ENCODE results near the gene PTCD3.

PTCD3 gene

DNA sequence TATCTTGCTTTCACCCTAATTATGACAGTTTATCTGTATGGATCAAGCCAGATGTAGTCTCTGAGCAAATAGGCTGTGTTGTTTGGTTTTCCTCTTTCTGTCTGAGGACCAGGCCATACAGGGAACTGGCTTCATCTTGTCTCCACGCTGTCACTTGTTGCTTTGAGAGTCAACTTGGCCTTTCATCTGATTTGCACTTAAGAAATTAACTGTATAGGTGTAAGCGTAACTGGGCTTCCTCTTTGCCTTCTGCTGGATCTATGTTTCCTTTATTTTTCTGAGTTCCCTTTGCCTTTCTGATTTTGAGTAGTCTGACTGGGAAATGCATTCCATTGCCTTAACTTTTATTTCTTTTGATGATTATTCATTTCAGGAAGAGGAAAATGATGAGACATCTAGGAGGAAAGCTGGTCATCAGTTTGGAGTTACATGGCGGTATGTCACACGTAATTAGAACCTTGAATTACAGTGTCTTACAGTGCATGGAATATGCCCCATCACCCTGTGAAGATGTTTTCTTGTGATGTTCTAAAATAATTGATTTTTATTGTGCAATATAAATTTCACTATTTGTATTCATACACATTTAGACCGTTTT, 17.4 kb downstream of the PTCD3 start:
- H3K27me3 ChIP-seq (ENCODE audit: control insufficient read depth, insufficient read depth, low read length): no peaks in the 10 kb centered on the region
- no CpG with 5 or more reads among the region's 5 CpGs for WGBS (ENCODE audit: insufficient coverage, insufficient read length)
- no peak for DNase-seq (ENCODE audit: low read depth, low spot score)
- H3K36me3 ChIP-seq (ENCODE audit: control insufficient read depth, insufficient read depth, low read length): peaks cover 25% of the 10 kb centered on the region; the same call in 1 of the 2 replicates
- no peaks in the 10 kb centered on the region for H3K4me1 ChIP-seq (ENCODE audit: control insufficient read depth, insufficient read depth, low read length)
- H3K9me3 ChIP-seq (ENCODE audit: control insufficient read depth, insufficient read depth, low read length): no peaks in the 10 kb centered on the region
- no peak overlapping the region for H3K27ac ChIP-seq (ENCODE audit: low read length)
- H3K4me3 ChIP-seq (ENCODE audit: low read length): no peak overlapping the region

DNA sequence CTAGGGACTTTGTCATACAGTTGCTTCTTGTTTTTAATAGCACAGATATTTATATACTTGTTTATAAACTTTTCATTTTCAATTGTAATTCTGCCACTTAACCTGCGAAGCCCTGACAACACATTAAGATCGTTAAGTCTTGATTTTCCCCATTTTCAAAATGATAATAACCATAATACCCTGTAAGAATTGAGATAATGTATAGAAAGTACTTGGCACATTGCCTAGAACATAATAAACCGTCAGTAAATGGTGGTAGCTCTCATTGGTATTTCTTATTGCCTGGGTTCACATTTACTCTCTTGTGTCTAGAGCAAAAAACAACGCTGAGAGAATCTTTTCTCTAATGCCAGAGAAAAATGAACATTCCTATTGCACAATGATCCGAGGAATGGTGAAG, 18.6 kb downstream of the PTCD3 start:
- Histone ChIP-seq H3K9me3 (ENCODE audit: control insufficient read depth, insufficient read depth, low read length) (no peaks in the 10 kb centered on the region), H3K27ac (ENCODE audit: low read length) (no peak overlapping the region), H3K4me1 (ENCODE audit: control insufficient read depth, insufficient read depth, low read length) (no peaks in the 10 kb centered on the region), H3K4me3 (ENCODE audit: low read length) (no peak overlapping the region), H3K36me3 (ENCODE audit: control insufficient read depth, insufficient read depth, low read length) (peaks cover 18% of the 10 kb centered on the region; the same call in 1 of the 2 replicates), H3K27me3 (ENCODE audit: control insufficient read depth, insufficient read depth, low read length) (no peaks in the 10 kb centered on the region)
- WGBS (ENCODE audit: insufficient coverage, insufficient read length): no CpG with 5 or more reads among the region's 5 CpGs
- DNase-seq (ENCODE audit: low read depth, low spot score): no peak

DNA sequence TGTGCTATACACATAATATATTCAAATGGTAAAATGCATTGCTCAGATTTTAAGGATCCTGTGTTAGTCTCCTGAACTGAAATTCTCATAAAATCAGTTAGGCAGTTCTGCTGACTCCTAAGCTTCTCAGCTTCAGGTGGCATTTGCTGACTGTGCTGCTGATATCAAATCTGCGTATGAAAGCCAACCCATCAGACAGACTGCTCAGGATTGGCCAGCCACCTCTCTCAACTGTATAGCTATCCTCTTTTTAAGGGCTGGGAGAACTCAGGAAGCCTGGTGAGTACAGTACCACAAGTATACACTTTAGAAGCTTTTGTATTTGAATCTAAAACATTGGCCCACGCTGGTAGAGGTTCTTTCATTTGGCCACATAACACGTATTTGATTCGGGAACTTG, 28.7 kb downstream of the PTCD3 start:
- Histone ChIP-seq H3K4me3 (ENCODE audit: low read length) (no peak overlapping the region), H3K9me3 (ENCODE audit: control insufficient read depth, insufficient read depth, low read length) (no peaks in the 10 kb centered on the region), H3K27ac (ENCODE audit: low read length) (no peak overlapping the region), H3K36me3 (ENCODE audit: control insufficient read depth, insufficient read depth, low read length) (peaks cover 52% of the 10 kb centered on the region), H3K27me3 (ENCODE audit: control insufficient read depth, insufficient read depth, low read length) (no peaks in the 10 kb centered on the region), H3K4me1 (ENCODE audit: control insufficient read depth, insufficient read depth, low read length) (no peaks in the 10 kb centered on the region)
- DNase-seq (ENCODE audit: low read depth, low spot score): no peak
- WGBS (ENCODE audit: insufficient coverage, insufficient read length): no CpG with 5 or more reads among the region's 4 CpGs

DNA sequence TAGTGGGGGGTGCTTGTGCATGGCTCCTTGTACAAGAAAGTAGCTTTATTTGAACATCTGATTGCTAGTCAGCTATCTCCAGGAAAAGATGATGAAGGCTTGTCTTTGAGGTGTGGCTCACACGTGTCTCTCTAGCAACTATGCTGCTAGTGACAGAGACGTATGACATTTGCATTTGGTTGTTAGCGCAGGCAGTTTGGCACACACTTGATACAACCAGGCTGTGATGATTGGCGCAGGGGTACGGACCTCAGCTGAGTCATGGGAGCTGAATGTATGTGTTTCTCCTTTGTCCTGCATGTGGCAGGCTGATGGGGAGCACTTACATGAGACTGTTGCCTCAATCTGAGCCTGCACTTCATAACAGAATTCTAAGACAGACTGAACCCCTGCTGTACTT, 29.6 kb downstream of the PTCD3 start:
- DNase-seq (ENCODE audit: low read depth, low spot score): no peak
- Histone ChIP-seq H3K4me1 (ENCODE audit: control insufficient read depth, insufficient read depth, low read length) (no peaks in the 10 kb centered on the region), H3K27ac (ENCODE audit: low read length) (no peak overlapping the region), H3K36me3 (ENCODE audit: control insufficient read depth, insufficient read depth, low read length) (peaks cover 47% of the 10 kb centered on the region), H3K4me3 (ENCODE audit: low read length) (no peak overlapping the region), H3K9me3 (ENCODE audit: control insufficient read depth, insufficient read depth, low read length) (no peaks in the 10 kb centered on the region), H3K27me3 (ENCODE audit: control insufficient read depth, insufficient read depth, low read length) (no peaks in the 10 kb centered on the region)
- WGBS (ENCODE audit: insufficient coverage, insufficient read length): no CpG with 5 or more reads among the region's 5 CpGs

DNA sequence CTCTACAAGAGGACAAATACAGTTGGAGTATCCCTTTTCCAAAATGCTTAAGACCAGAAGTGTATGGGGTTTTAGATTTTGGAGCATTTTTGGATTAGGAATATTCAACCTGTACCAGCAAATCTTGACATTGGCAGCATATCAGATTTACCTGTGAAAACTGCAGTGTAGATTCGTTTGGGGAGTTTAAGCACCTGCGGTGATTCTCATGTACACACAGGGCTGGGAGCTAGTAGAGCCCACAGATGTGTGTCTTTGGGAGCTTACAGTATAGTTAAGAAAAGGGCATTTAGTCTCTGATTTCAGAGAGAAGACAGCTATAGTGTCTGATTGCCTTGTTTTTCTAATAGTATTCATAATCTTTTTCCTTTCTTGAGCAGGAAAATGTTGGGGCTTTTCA, 30.1 kb downstream of the PTCD3 start:
- no peak overlapping the region for H3K4me3 ChIP-seq (ENCODE audit: low read length)
- no peak overlapping the region for H3K27ac ChIP-seq (ENCODE audit: low read length)
- WGBS (ENCODE audit: insufficient coverage, insufficient read length): no CpG with 5 or more reads among the region's 2 CpGs
- H3K9me3 ChIP-seq (ENCODE audit: control insufficient read depth, insufficient read depth, low read length): no peaks in the 10 kb centered on the region
- H3K27me3 ChIP-seq (ENCODE audit: control insufficient read depth, insufficient read depth, low read length): no peaks in the 10 kb centered on the region
- no peak for DNase-seq (ENCODE audit: low read depth, low spot score)
- peaks cover 46% of the 10 kb centered on the region for H3K36me3 ChIP-seq (ENCODE audit: control insufficient read depth, insufficient read depth, low read length)
- H3K4me1 ChIP-seq (ENCODE audit: control insufficient read depth, insufficient read depth, low read length): no peaks in the 10 kb centered on the region

DNA sequence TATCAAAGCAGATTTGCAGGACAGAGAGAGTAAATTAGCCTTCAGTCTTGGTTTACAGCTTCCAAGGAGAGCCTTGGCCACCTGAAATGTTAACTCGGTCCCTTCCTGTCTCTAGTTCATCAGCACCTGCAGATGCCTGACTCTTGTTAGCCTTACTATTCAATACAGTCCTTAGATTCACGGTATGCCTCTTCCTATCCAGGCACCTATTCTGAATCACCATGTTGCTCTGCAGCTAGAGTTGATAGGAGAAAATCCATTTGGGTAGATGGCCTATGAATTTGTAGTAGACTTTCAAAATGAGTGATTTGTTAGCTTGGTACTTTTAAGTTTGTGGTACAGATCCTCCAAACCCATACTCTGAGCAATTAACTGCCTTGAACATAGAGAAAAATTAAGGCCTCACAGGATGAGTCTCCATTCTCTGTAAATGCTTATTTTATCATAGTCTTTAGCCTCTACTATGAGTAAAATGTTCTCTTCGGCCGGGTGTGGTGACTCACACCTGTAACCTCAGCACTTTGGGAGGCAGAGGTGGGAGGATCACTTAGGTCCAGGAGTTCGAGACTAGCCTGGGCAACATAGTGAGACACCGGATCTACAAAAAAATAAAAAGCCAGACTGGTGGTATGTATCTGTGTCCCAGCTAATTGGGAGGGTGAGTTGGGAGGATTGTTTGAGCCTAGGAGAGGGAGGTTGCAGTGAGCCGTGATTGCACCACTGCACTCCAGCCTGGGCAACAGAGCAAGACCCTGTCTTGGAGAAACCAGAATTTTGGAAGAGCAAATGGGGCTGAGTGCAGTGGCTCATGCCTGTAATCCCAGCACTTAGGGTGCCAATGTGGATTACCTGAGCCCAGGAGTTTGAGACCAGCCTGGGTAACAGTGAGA, 32.9 kb downstream of the PTCD3 start:
- Histone ChIP-seq H3K27me3 (ENCODE audit: control insufficient read depth, insufficient read depth, low read length) (no peaks in the 10 kb centered on the region), H3K4me3 (ENCODE audit: low read length) (no peak overlapping the region), H3K4me1 (ENCODE audit: control insufficient read depth, insufficient read depth, low read length) (no peaks in the 10 kb centered on the region), H3K27ac (ENCODE audit: low read length) (no peak overlapping the region), H3K36me3 (ENCODE audit: control insufficient read depth, insufficient read depth, low read length) (peaks cover 33% of the 10 kb centered on the region), H3K9me3 (ENCODE audit: control insufficient read depth, insufficient read depth, low read length) (no peaks in the 10 kb centered on the region)
- DNase-seq (ENCODE audit: low read depth, low spot score): no peak
- WGBS (ENCODE audit: insufficient coverage, insufficient read length): no CpG with 5 or more reads among the region's 7 CpGs

DNA sequence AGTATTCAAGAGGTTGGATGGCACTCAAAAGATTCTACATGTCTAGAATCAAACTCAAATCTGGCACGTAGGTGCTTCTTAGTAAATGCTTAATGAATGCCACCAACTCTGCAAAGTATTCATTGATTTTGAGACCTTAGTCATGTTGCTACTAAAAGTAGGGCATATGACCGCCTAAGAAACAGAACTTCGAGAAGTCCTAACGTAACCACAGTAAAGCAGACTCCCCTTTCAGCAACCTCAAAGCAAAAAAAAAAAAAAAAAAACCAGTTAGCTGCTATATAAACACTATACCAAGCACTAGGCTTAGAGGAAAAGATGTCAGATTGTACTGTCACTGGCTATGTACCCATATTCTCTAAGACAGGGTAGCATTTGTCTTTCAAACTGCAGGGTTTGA, 33.9 kb downstream of the PTCD3 start:
- H3K4me3 ChIP-seq (ENCODE audit: low read length): no peak overlapping the region
- no peaks in the 10 kb centered on the region for H3K4me1 ChIP-seq (ENCODE audit: control insufficient read depth, insufficient read depth, low read length)
- DNase-seq (ENCODE audit: low read depth, low spot score): no peak
- WGBS (ENCODE audit: insufficient coverage, insufficient read length): no CpG with 5 or more reads among the region's 4 CpGs
- no peak overlapping the region for H3K27ac ChIP-seq (ENCODE audit: low read length)
- no peaks in the 10 kb centered on the region for H3K27me3 ChIP-seq (ENCODE audit: control insufficient read depth, insufficient read depth, low read length)
- H3K9me3 ChIP-seq (ENCODE audit: control insufficient read depth, insufficient read depth, low read length): no peaks in the 10 kb centered on the region
- H3K36me3 ChIP-seq (ENCODE audit: control insufficient read depth, insufficient read depth, low read length): peaks cover 29% of the 10 kb centered on the region

DNA sequence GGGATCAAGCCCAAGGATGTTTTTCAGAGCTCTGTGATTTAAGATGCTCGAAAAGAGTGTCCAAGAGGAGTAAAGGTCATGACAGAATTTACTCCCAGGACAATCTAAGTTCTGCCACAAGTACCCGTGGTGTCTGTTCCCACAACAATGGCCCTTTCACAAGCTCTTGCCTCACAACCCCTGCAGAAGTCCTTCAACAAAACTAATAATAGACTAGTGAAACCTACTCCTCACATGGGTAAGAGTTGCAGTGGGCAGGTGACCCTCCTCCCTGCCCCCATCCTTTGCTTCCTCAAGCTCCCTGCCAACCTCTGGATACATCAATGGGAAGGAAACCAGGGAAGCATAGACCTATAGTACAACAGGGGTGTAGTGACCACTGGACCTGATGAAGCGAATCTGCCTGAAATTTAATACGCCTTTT, 34.9 kb downstream of the PTCD3 start:
- H3K27ac ChIP-seq (ENCODE audit: low read length): no peak overlapping the region
- no peaks in the 10 kb centered on the region for H3K4me1 ChIP-seq (ENCODE audit: control insufficient read depth, insufficient read depth, low read length)
- no peak for DNase-seq (ENCODE audit: low read depth, low spot score)
- H3K9me3 ChIP-seq (ENCODE audit: control insufficient read depth, insufficient read depth, low read length): no peaks in the 10 kb centered on the region
- no CpG with 5 or more reads among the region's 4 CpGs for WGBS (ENCODE audit: insufficient coverage, insufficient read length)
- H3K27me3 ChIP-seq (ENCODE audit: control insufficient read depth, insufficient read depth, low read length): no peaks in the 10 kb centered on the region
- peaks cover 20% of the 10 kb centered on the region for H3K36me3 ChIP-seq (ENCODE audit: control insufficient read depth, insufficient read depth, low read length)
- no peak overlapping the region for H3K4me3 ChIP-seq (ENCODE audit: low read length)

DNA sequence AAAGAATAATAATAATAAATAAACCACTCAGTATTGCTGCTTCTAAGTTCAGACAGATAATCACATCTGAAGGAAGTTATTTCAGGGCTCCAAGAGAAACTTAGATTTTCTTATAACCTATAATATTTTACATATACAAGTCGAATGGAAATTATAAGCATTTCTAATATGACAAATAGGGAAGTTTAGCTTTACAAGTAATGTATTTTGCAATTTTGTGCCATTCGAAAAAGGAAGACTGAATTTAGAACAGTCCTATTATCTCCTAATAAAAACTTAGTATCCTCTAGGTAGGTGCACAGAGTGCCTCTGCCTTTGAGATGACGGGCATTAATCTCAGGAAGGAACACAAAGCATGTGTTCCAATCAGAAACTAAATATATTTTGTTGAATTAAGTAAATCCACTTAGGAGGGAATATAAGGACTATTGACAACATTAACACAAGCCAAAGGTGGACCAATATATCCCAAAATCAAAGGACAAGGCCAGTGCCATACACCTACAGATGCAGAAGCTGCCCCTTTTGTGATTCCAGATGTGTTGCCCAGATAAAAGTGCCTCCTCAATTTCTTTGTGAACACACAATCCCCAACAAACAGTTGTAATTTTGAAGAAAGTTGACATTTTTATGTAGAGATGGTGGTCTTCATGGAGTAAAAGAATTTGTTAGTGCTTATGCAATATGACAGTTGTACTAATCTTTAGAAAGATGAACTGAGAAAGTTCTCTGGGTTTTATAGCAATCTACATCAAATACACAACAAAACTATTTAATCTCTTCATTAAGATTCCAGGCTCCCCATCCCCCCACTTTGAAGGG, 36.6 kb downstream of the PTCD3 start:
- DNase-seq (ENCODE audit: low read depth, low spot score): no peak
- H3K4me3 ChIP-seq (ENCODE audit: low read length): no peak overlapping the region
- no CpG with 5 or more reads among the region's 3 CpGs for WGBS (ENCODE audit: insufficient coverage, insufficient read length)
- H3K27me3 ChIP-seq (ENCODE audit: control insufficient read depth, insufficient read depth, low read length): no peaks in the 10 kb centered on the region
- H3K4me1 ChIP-seq (ENCODE audit: control insufficient read depth, insufficient read depth, low read length): no peaks in the 10 kb centered on the region
- no peaks in the 10 kb centered on the region for H3K9me3 ChIP-seq (ENCODE audit: control insufficient read depth, insufficient read depth, low read length)
- peaks cover 14% of the 10 kb centered on the region; the same call in 1 of the 2 replicates for H3K36me3 ChIP-seq (ENCODE audit: control insufficient read depth, insufficient read depth, low read length)
- no peak overlapping the region for H3K27ac ChIP-seq (ENCODE audit: low read length)

DNA sequence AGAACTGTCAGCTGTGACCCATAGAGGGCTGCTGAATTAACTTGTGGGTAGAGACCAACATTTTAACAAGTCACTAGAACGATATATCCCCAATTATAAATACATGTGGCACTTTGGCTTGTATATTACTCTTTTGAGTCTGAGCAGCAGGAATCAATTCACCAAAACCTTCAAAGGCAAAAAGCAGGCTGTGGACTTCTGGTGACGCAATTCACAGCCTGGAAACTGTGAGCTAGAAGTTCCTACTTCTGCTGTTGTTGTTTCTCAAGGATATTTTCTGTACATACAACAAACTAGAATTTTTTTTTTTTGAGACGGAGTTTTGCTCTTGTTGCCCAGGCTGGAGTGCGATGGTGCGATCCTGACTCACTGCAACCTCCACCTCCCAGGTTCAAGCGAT, 37.3 kb downstream of the PTCD3 start:
- Histone ChIP-seq H3K4me3 (ENCODE audit: low read length) (no peak overlapping the region), H3K27me3 (ENCODE audit: control insufficient read depth, insufficient read depth, low read length) (no peaks in the 10 kb centered on the region), H3K27ac (ENCODE audit: low read length) (no peak overlapping the region), H3K4me1 (ENCODE audit: control insufficient read depth, insufficient read depth, low read length) (no peaks in the 10 kb centered on the region), H3K9me3 (ENCODE audit: control insufficient read depth, insufficient read depth, low read length) (no peaks in the 10 kb centered on the region), H3K36me3 (ENCODE audit: control insufficient read depth, insufficient read depth, low read length) (peaks cover 12% of the 10 kb centered on the region; the same call in 1 of the 2 replicates)
- DNase-seq (ENCODE audit: low read depth, low spot score): no peak
- no CpG with 5 or more reads among the region's 6 CpGs for whole genome bisulfite sequencing (ENCODE audit: insufficient coverage, insufficient read length)
